Measurements from ENCODE around the gene JPH3. TPM values are rescaled to one million over a fixed set of nuclear protein-coding genes. Genes with fewer than 3 reads are reported as not detected.
A peak's percentile ranks its signal among the peaks of the same experiment; 100 is the strongest.
"Not testable (repeated sequence)": the region's sequence is repeated elsewhere in the genome, so short reads cannot be mapped to it uniquely, and the experiment has no call there.

The JPH3 gene
- total RNA-seq, 1 experiment from 2014 or later = 32.7 TPM

- H3K14ac ChIP-seq (ENCODE audit: insufficient read depth, low read length) = no peak overlapping the region
- WGBS (ENCODE audit: extremely low coverage, insufficient read length, low lambda C conversion rate) = no CpG with 5 or more reads among the region's 16 CpGs
- H4K8ac ChIP-seq (replicated peaks; ENCODE audit: insufficient read length, low read depth, low read length) = no peak overlapping the region
- H2BK120ac ChIP-seq (ENCODE audit: low read depth, low read length, poor library complexity, severe bottlenecking) = no peak overlapping the region
- no peaks in the 10 kb centered on the region; a peak in 1 of 5 replicates for H3K9me3 Mint-ChIP-seq
- peak overlapping the region; percentile 14 for H3K4me2 ChIP-seq (ENCODE audit: insufficient read depth, insufficient read length, low read length)
- H2BK5ac ChIP-seq (ENCODE audit: insufficient read length, low read length) = no peak overlapping the region
- H3K79me2 ChIP-seq (ENCODE audit: insufficient read depth, low read length) = no peaks in the 10 kb centered on the region
- no peak overlapping the region for H3K4ac ChIP-seq (ENCODE audit: low read depth, low read length)
- no peak overlapping the region for H3K18ac ChIP-seq (ENCODE audit: insufficient read length, low read depth, low read length)
- H3K36me3 Mint-ChIP-seq (ENCODE audit: insufficient read depth in 1 of 3, low read depth in 3 of 3) = no peaks in the 10 kb centered on the region
- H3K23me2 ChIP-seq (ENCODE audit: insufficient read length, low read depth, low read length, poor library complexity, severe bottlenecking) = no peaks in the 10 kb centered on the region
- H2AFZ ChIP-seq (ENCODE audit: low read length) = no peak overlapping the region
- H3K4me1 Mint-ChIP-seq = peaks cover 25 to 32% of the 10 kb centered on the region in 2 experiments
- no peaks in the 10 kb centered on the region; the same call in 1 of the 2 replicates for H3K27me3 Mint-ChIP-seq (ENCODE audit: low read depth)
- DNase-seq = peak; percentile 79
- no peak overlapping the region for H4K5ac ChIP-seq (ENCODE audit: insufficient read length, low read depth, low read length)
- H3K27me3 ChIP-seq (ENCODE audit: insufficient read depth, low read length) = no peaks in the 10 kb centered on the region
- no peak overlapping the region for H2BK15ac ChIP-seq (ENCODE audit: low read depth, low read length)
- 0 out of 3 replicates have a peak, but pooled peaks have one; percentile 17 for TF ChIP-seq CTCF (conservative IDR thresholded peaks at IDR 0.05)
- no peak overlapping the region for H3K23ac ChIP-seq (ENCODE audit: insufficient read length, low read depth, low read length)
- H3K9me3 ChIP-seq (ENCODE audit: control insufficient read depth, low read depth, low read length) = no peaks in the 10 kb centered on the region
- H3K9ac ChIP-seq (ENCODE audit: extremely low read depth, insufficient read length, low read length) = no peak overlapping the region
- H4K20me1 ChIP-seq (ENCODE audit: control insufficient read depth, insufficient read depth, insufficient read length) = no peaks in the 10 kb centered on the region
- H3K4me3 Mint-ChIP-seq = peak overlapping the region in 1 of 2 experiments; percentile 29; a peak in 2 of 5 replicates
- H2AK5ac ChIP-seq (ENCODE audit: insufficient read length, low read length) = no peak overlapping the region
- no peak overlapping the region for H2BK12ac ChIP-seq (ENCODE audit: insufficient read length, low read depth, low read length)
- H3K27ac Mint-ChIP-seq = peak overlapping the region in 1 of 3 experiments; percentile 43; a peak in 1 of 7 replicates
- peaks cover 3% of the 10 kb centered on the region; the same call in 1 of the 2 replicates for H3K4me1 ChIP-seq (ENCODE audit: insufficient read depth, low read length)
- no peak overlapping the region for H3K27ac ChIP-seq (ENCODE audit: insufficient read length, low read depth, low read length)
- H4K91ac ChIP-seq (ENCODE audit: insufficient read length, low read depth, low read length) = no peak overlapping the region
- H2BK20ac ChIP-seq (ENCODE audit: low read depth, low read length, poor library complexity, severe bottlenecking) = no peak overlapping the region
- no peak overlapping the region for H3T11ph ChIP-seq (ENCODE audit: low read length)
- no peak overlapping the region for H3K56ac ChIP-seq (ENCODE audit: insufficient read length, low read depth, low read length)
- H3K79me1 ChIP-seq (ENCODE audit: insufficient read depth, low read depth, low read length, poor library complexity, severe bottlenecking) = no peaks in the 10 kb centered on the region
These were observed 26.1 kb upstream of the JPH3 start for GRCh38 chr16:87576171-87576570.

GRCh38 chr16:87578142-87578930 lies 24.0 kb upstream of the JPH3 start:
- H2AK5ac ChIP-seq (ENCODE audit: insufficient read length, low read length); H3K18ac ChIP-seq (ENCODE audit: insufficient read length, low read depth, low read length); H3K27me3 ChIP-seq (ENCODE audit: insufficient read depth, low read length); H3K4ac ChIP-seq (ENCODE audit: low read depth, low read length); H4K5ac ChIP-seq (ENCODE audit: insufficient read length, low read depth, low read length); H4K91ac ChIP-seq (ENCODE audit: insufficient read length, low read depth, low read length); H2BK20ac ChIP-seq (ENCODE audit: low read depth, low read length, poor library complexity, severe bottlenecking); H4K20me1 ChIP-seq (ENCODE audit: control insufficient read depth, insufficient read depth, insufficient read length); H3K4me1 ChIP-seq (ENCODE audit: insufficient read depth, low read length); H3K23ac ChIP-seq (ENCODE audit: insufficient read length, low read depth, low read length); H3K9me3 Mint-ChIP-seq; H3T11ph ChIP-seq (ENCODE audit: low read length); H3K4me2 ChIP-seq (ENCODE audit: insufficient read depth, insufficient read length, low read length); H3K14ac ChIP-seq (ENCODE audit: insufficient read depth, low read length); H3K23me2 ChIP-seq (ENCODE audit: insufficient read length, low read depth, low read length, poor library complexity, severe bottlenecking); H2AFZ ChIP-seq (ENCODE audit: low read length); H3K79me1 ChIP-seq (ENCODE audit: insufficient read depth, low read depth, low read length, poor library complexity, severe bottlenecking); H3K27me3 Mint-ChIP-seq (ENCODE audit: low read depth); H3K4me3 Mint-ChIP-seq; H3K36me3 Mint-ChIP-seq (ENCODE audit: insufficient read depth in 1 of 3, low read depth in 3 of 3); H2BK120ac ChIP-seq (ENCODE audit: low read depth, low read length, poor library complexity, severe bottlenecking); H3K9ac ChIP-seq (ENCODE audit: extremely low read depth, insufficient read length, low read length); H2BK12ac ChIP-seq (ENCODE audit: insufficient read length, low read depth, low read length); H3K27ac ChIP-seq (ENCODE audit: insufficient read length, low read depth, low read length); H2BK15ac ChIP-seq (ENCODE audit: low read depth, low read length); H3K9me3 ChIP-seq (ENCODE audit: control insufficient read depth, low read depth, low read length); DNase-seq; H3K79me2 ChIP-seq (ENCODE audit: insufficient read depth, low read length); H4K8ac ChIP-seq (replicated peaks; ENCODE audit: insufficient read length, low read depth, low read length); H3K56ac ChIP-seq (ENCODE audit: insufficient read length, low read depth, low read length); H2BK5ac ChIP-seq (ENCODE audit: insufficient read length, low read length): not testable (repeated sequence)
- peaks cover 29 to 42% of the 10 kb centered on the region in 2 experiments for H3K4me1 Mint-ChIP-seq
- no CpG with 5 or more reads among the region's 16 CpGs for WGBS (ENCODE audit: extremely low coverage, insufficient read length, low lambda C conversion rate)
- peak overlapping the region in 2 of 3 experiments; percentile 21 to 54; a peak in 3 of 7 replicates for H3K27ac Mint-ChIP-seq

All from H9 (cell line).